NT2/D1 (cell line): ENCODE measurements around the gene ZBTB24.
"Not testable (repeated sequence)": the region's sequence is repeated elsewhere in the genome, so short reads cannot be mapped to it uniquely, and the experiment has no call there.

ENCODE experiments used
- DNase-seq: peaks from one replicate; pipeline ENCODE4 v3.0.0-alpha.2; 2011; ENCODE audit warnings: low read depth, low spot score
- H3K27me3 ChIP-seq: 2 replicates; pipeline ENCODE4 v1.6.0; 2011; ENCODE audit warnings: mild to moderate bottlenecking; ENCODE audit not compliant: insufficient read length, insufficient read depth
- H3K36me3 ChIP-seq: 2 replicates; pipeline ENCODE4 v1.6.1; 2011; ENCODE audit warnings: mild to moderate bottlenecking, low read length, mixed read lengths; ENCODE audit not compliant: insufficient read depth, insufficient read length
- H3K4me1 ChIP-seq: 2 replicates; pipeline ENCODE4 v1.5.1; 2011; ENCODE audit not compliant: insufficient read depth, insufficient read length
- H3K4me3 ChIP-seq: 2 replicates; pipeline ENCODE4 v1.5.1; 2011; ENCODE audit warnings: low read depth; ENCODE audit not compliant: insufficient read length
- H3K9ac ChIP-seq: 2 replicates; pipeline ENCODE4 v1.6.0; 2011; ENCODE audit warnings: low read depth; ENCODE audit not compliant: insufficient read length
- H3K9me3 ChIP-seq: 2 replicates; pipeline ENCODE4 v1.5.1; 2011; ENCODE audit warnings: mild to moderate bottlenecking, low read length; ENCODE audit not compliant: insufficient read depth
- SUZ12 ChIP-seq: IDR thresholded peaks from 2 replicates; pipeline ENCODE4 v1.6.1; 2011; ENCODE audit not compliant: insufficient read length, insufficient read depth; ENCODE audit errors: extremely low read depth
- YY1 ChIP-seq: IDR thresholded peaks from 2 replicates; pipeline ENCODE4 v1.6.1; 2011; ENCODE audit not compliant: insufficient read length, insufficient read depth
- ZNF274 ChIP-seq: IDR thresholded peaks from 2 replicates; pipeline ENCODE4 v1.6.1; 2011; ENCODE audit warnings: mild to moderate bottlenecking, low read depth, low read length

The ZBTB24 gene

GRCh38 chr6:109466212-109466923, 16.7 kb downstream of the ZBTB24 start:
- H3K9ac ChIP-seq, result no peak overlapping the region
- H3K4me3 ChIP-seq, result no peak overlapping the region
- H3K27me3 ChIP-seq, result no peaks in the 10 kb centered on the region
- H3K9me3 ChIP-seq, result no peaks in the 10 kb centered on the region
- no peak for DNase-seq
- H3K4me1 ChIP-seq, result no peaks in the 10 kb centered on the region
- H3K36me3 ChIP-seq, result peaks cover 85% of the 10 kb centered on the region
- TF ChIP-seq SUZ12 (no peak), ZNF274 (no peak), YY1 (no peak)

DNA sequence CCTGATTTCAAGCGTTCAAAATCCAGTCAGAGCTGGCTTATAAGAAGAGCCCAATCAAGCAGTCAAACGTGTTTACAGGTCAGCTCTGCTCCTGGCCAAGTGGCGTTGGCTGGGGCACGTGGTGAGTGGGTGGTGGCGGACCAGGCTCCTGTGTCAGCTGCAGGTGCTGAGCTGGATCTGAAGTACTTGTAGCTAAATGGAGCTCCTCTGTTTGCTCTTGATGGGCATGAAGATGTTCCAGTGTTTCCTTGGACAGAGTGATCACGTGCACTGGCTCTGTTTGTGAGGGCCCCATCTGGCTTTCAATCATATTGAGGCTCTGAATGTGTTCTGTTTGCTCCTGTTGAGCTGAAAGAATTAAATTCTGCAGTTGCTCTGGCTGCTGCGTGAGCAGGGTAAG, 17.2 kb downstream of the ZBTB24 start:
- no peaks in the 10 kb centered on the region for H3K4me1 ChIP-seq
- DNase-seq, result no peak
- no peaks in the 10 kb centered on the region for H3K9me3 ChIP-seq
- H3K4me3 ChIP-seq, result no peak overlapping the region
- no peaks in the 10 kb centered on the region for H3K27me3 ChIP-seq
- TF ChIP-seq SUZ12 (no peak), ZNF274 (no peak), YY1 (no peak)
- peaks cover 82% of the 10 kb centered on the region for H3K36me3 ChIP-seq
- no peak overlapping the region for H3K9ac ChIP-seq

- Histone ChIP-seq H3K9ac (no peak overlapping the region), H3K36me3 (peaks cover 48% of the 10 kb centered on the region), H3K27me3 (no peaks in the 10 kb centered on the region), H3K9me3 (no peaks in the 10 kb centered on the region), H3K4me1 (peaks cover 4% of the 10 kb centered on the region), H3K4me3 (no peak overlapping the region)
- TF ChIP-seq ZNF274, result no peak
- no peak for TF ChIP-seq YY1
- no peak for TF ChIP-seq SUZ12
- DNase-seq, result no peak
Observed at GRCh38 chr6:109461733-109462526, 21.1 kb downstream of the ZBTB24 start.

DNA sequence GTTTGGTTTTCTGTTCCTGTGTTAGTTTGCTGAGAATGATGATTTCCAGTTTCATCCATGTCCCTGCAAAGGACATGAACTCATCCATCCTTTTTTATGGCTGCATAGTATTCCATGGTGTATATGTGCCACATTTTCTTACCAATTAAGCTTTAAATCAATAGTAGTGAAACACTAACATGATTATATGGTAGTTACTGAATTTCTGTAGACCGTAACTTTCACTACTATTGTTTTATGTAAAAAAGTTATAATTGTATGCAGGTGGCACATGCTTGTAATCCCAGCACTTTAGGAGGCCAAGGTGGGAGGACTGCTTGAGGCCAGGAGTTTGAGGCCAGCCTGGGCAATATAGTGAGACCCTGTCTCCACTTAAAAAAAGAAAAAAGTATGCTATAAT, 21.8 kb downstream of the ZBTB24 start:
- not testable (repeated sequence) for H3K4me1 ChIP-seq, DNase-seq, H3K27me3 ChIP-seq, H3K4me3 ChIP-seq, H3K9ac ChIP-seq, H3K9me3 ChIP-seq
- H3K36me3 ChIP-seq, result peaks cover 43% of the 10 kb centered on the region

GRCh38 chr6:109460161-109460829, 22.7 kb downstream of the ZBTB24 start:
- no peak overlapping the region for H3K4me3 ChIP-seq
- H3K27me3 ChIP-seq, result no peaks in the 10 kb centered on the region
- no peaks in the 10 kb centered on the region for H3K9me3 ChIP-seq
- peaks cover 4% of the 10 kb centered on the region for H3K4me1 ChIP-seq
- TF ChIP-seq SUZ12 (no peak), ZNF274 (no peak), YY1 (no peak)
- H3K9ac ChIP-seq, result no peak overlapping the region
- peaks cover 34% of the 10 kb centered on the region for H3K36me3 ChIP-seq
- no peak for DNase-seq

DNA sequence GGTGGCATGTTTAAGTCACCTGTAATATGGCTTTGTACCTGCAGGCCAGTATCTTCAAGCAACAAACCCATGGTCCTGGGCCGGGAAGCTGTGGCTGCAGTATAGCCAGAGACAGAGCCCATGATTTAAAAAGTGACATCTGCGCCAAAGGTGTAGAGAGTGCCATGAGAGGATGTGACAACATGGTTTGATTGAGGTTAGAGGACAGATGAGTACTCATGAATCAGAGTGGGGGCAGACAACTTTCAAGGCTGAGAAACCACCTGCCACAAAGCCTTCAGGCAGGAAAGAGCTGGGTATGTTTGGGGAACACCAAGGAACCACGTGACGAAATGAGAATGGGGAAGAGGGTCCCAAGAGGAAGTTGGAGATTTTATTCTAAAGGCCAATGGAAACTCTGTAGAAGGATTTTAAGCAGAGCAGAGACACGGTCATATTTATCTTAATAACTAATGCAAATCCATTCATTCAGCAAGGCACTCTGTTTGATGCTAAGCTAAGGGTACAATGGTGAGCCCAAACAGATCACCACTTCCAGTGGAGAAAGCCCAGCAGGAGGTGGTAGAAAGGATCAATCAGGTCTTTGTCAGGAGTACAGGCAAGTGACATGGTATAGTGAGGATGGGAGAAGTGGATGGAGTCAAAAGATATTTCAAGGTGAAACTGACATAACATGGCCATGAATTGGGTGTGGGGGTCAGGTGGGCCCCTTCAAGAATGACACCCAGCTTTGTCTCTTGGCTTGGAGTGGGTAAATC, 24.1 kb downstream of the ZBTB24 start:
- Histone ChIP-seq H3K27me3 (no peaks in the 10 kb centered on the region), H3K4me3 (no peak overlapping the region), H3K36me3 (peaks cover 22% of the 10 kb centered on the region), H3K4me1 (peaks cover 10% of the 10 kb centered on the region), H3K9ac (no peak overlapping the region), H3K9me3 (no peaks in the 10 kb centered on the region)
- no peak for DNase-seq
- no peak for TF ChIP-seq YY1
- no peak for TF ChIP-seq SUZ12
- TF ChIP-seq ZNF274, result no peak
